Osteocyte (in vitro differentiated cells): ENCODE data around the gene TGIF1. TPM values are rescaled to one million over a fixed set of nuclear protein-coding genes. Genes with fewer than 3 reads are reported as not detected.
A peak's percentile ranks its signal among the peaks of the same experiment; 100 is the strongest.

Source experiments
- DNase-seq: peaks from one replicate; pipeline ENCODE4 v3.0.0; 2021; ENCODE audit warnings: mixed read lengths; ENCODE audit not compliant: unreplicated experiment; ENCODE audit errors: extremely low spot score
- H3K27ac Mint-ChIP-seq: one replicate; pipeline ENCODE4 v1.8.0; 2021; ENCODE audit warnings: mild to moderate bottlenecking, mixed read lengths; ENCODE audit not compliant: unreplicated experiment
- H3K27me3 Mint-ChIP-seq: one replicate; pipeline ENCODE4 v1.8.0; 2021; ENCODE audit warnings: mixed read lengths; ENCODE audit not compliant: unreplicated experiment
- H3K36me3 Mint-ChIP-seq: one replicate; pipeline ENCODE4 v1.8.0; 2021; ENCODE audit warnings: mixed read lengths; ENCODE audit not compliant: unreplicated experiment
- H3K4me1 Mint-ChIP-seq: one replicate; pipeline ENCODE4 v1.8.0; 2021; ENCODE audit warnings: mixed read lengths; ENCODE audit not compliant: unreplicated experiment
- H3K4me3 Mint-ChIP-seq: one replicate; pipeline ENCODE4 v1.8.0; 2021; ENCODE audit warnings: mild to moderate bottlenecking, moderate library complexity, mixed read lengths; ENCODE audit not compliant: unreplicated experiment
- H3K9me3 Mint-ChIP-seq: one replicate; pipeline ENCODE4 v1.8.0; 2021; ENCODE audit warnings: mixed read lengths; ENCODE audit not compliant: unreplicated experiment
- CTCF ChIP-seq: fragments of 200-600 bp; sonication (generic); IDR thresholded peaks from 2 replicates; pipeline ENCODE4 v1.5.0; 2021; ENCODE audit warnings: antibody characterized with exemption, mild to moderate bottlenecking, moderate library complexity
- total RNA-seq: library from RNA; stranded (reverse); gene quantifications from 2 replicates; pipeline ENCODE4 v1.2.1, GENCODE V29; 2021

Gene TGIF1
- total RNA-seq, 1 donor from 2014 or later = 83.0 TPM

GRCh38 chr18:3481696-3482210, 31.8 kb downstream of the TGIF1 start:
- Mint-ChIP-seq H3K36me3 (no peaks in the 10 kb centered on the region), H3K27ac (no peak overlapping the region), H3K4me3 (no peak overlapping the region), H3K9me3 (no peaks in the 10 kb centered on the region), H3K4me1 (no peaks in the 10 kb centered on the region), H3K27me3 (no peaks in the 10 kb centered on the region)
- DNase-seq = no peak
- peak; percentile 52 for TF ChIP-seq CTCF

- no peak overlapping the region for H3K4me3 Mint-ChIP-seq
- H3K27me3 Mint-ChIP-seq = no peaks in the 10 kb centered on the region
- H3K36me3 Mint-ChIP-seq = no peaks in the 10 kb centered on the region
- H3K4me1 Mint-ChIP-seq = no peaks in the 10 kb centered on the region
- no peak for DNase-seq
- no peak for TF ChIP-seq CTCF
- H3K27ac Mint-ChIP-seq = no peak overlapping the region
- no peaks in the 10 kb centered on the region for H3K9me3 Mint-ChIP-seq
Measured at GRCh38 chr18:3482258-3482657, 32.3 kb downstream of the TGIF1 start.

GRCh38 chr18:3485153-3486149, 35.5 kb downstream of the TGIF1 start:
- Mint-ChIP-seq H3K4me3 (no peak overlapping the region), H3K27me3 (no peaks in the 10 kb centered on the region), H3K9me3 (no peaks in the 10 kb centered on the region), H3K4me1 (no peaks in the 10 kb centered on the region), H3K36me3 (no peaks in the 10 kb centered on the region), H3K27ac (no peak overlapping the region)
- no peak for TF ChIP-seq CTCF
- no peak for DNase-seq

- Mint-ChIP-seq H3K4me3 (no peak overlapping the region), H3K4me1 (no peaks in the 10 kb centered on the region), H3K27me3 (no peaks in the 10 kb centered on the region), H3K9me3 (no peaks in the 10 kb centered on the region), H3K27ac (no peak overlapping the region), H3K36me3 (no peaks in the 10 kb centered on the region)
- no peak for TF ChIP-seq CTCF
- DNase-seq = peak; percentile 59
Measured at GRCh38 chr18:3486512-3486911, 36.5 kb downstream of the TGIF1 start.

GRCh38 chr18:3489462-3489861, 39.5 kb downstream of the TGIF1 start:
- no peaks in the 10 kb centered on the region for H3K27me3 Mint-ChIP-seq
- H3K27ac Mint-ChIP-seq = no peak overlapping the region
- no peaks in the 10 kb centered on the region for H3K9me3 Mint-ChIP-seq
- H3K36me3 Mint-ChIP-seq = no peaks in the 10 kb centered on the region
- H3K4me1 Mint-ChIP-seq = no peaks in the 10 kb centered on the region
- H3K4me3 Mint-ChIP-seq = no peak overlapping the region
- TF ChIP-seq CTCF = no peak
- DNase-seq = no peak
